ENCODE data around the gene RAB43.

DNA sequence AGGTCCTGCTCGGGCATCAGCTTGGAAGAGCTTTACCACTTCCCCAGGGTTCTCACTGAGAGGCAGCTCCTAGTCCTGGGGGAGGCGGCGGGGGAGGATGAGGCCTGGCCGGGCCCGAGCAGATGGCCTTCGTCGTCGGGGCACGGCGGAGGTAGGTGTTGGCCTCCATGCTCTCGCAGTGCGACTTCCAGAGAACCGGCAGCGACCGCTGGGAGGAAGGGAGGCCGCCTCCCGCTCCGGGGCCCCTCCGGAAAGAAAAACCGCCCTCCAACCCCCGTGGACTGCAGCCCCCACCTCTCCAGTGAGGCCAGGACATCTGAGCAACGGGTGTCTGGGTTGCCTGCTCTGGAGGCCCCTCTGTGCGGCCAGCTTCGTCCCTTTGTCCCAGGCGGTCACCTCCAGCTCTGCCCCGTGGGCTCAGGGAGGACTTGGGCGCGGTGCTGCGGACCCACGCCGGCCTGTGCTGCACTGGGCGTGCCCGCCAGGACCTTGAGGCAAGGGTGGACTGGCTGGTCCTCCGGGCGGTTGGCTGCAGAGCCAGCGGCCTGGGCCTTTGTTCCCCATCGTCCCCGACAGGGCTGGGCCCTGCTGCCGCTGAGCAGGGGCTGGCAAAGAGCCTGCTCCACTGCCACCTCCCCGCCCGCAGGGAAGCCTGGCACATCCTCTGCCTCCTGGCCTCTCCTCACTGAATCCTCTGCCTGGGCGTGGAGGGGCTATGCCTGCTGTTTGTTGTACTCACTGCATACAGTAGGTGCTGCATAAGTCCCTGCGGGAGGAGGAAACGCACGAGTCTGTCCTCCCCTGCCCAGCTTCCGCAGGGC lies 74.7 kb downstream of the RAB43 start:
- TF ChIP-seq, protein P1, sequence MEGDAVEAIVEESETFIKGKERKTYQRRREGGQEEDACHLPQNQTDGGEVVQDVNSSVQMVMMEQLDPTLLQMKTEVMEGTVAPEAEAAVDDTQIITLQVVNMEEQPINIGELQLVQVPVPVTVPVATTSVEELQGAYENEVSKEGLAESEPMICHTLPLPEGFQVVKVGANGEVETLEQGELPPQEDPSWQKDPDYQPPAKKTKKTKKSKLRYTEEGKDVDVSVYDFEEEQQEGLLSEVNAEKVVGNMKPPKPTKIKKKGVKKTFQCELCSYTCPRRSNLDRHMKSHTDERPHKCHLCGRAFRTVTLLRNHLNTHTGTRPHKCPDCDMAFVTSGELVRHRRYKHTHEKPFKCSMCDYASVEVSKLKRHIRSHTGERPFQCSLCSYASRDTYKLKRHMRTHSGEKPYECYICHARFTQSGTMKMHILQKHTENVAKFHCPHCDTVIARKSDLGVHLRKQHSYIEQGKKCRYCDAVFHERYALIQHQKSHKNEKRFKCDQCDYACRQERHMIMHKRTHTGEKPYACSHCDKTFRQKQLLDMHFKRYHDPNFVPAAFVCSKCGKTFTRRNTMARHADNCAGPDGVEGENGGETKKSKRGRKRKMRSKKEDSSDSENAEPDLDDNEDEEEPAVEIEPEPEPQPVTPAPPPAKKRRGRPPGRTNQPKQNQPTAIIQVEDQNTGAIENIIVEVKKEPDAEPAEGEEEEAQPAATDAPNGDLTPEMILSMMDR (IDR thresholded peaks at IDR 0.05), result no peak
- no peak for TF ChIP-seq EZH2phosphoT487 (IDR thresholded peaks at IDR 0.05)
- no peak for TF ChIP-seq EZH2 (IDR thresholded peaks at IDR 0.05)
